Mammary epithelial cell (primary cell): Measurements from ENCODE around the gene ZNF611.

Experiments used
- EZH2 ChIP-seq: IDR thresholded peaks from 2 replicates; pipeline ENCODE4 v1.6.1; 2012; ENCODE audit warnings: low read length, inconsistent platforms, borderline replicate concordance
- TF ChIP-seq, protein P1 (sequence below), 2 donors: IDR thresholded peaks in 1 of 2; conservative IDR thresholded peaks in 1 of 2; 2 replicates each; pipeline ENCODE4 v1.5.1; 2011 to 2012; ENCODE audit warnings: inconsistent platforms in 2 of 2, low read length in 2 of 2, mild to moderate bottlenecking in 2 of 2, control low read depth in 1 of 2, low read depth in 1 of 2; ENCODE audit not compliant: insufficient read depth in 1 of 2; ENCODE audit errors: extremely low read depth in 1 of 2

DNA sequence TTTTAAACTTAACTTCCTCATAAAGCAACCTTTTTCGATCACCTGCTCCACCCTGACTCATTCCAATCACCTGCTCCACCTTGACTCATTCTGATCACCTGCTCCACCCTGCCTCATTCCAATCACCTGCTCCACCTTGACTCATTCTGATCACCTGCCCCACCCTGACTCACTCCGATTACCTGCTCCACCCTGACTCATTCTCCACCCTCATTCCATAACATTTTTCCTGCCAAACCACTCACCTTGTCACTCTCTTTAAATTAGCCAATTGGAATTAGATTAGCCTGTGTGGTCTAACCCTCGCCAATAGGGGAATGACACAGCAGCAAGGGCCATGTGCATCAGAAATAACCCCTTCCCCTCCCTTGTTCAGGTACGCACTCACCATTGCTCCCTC, 64.8 kb downstream of the ZNF611 start:
- TF ChIP-seq, protein P1, sequence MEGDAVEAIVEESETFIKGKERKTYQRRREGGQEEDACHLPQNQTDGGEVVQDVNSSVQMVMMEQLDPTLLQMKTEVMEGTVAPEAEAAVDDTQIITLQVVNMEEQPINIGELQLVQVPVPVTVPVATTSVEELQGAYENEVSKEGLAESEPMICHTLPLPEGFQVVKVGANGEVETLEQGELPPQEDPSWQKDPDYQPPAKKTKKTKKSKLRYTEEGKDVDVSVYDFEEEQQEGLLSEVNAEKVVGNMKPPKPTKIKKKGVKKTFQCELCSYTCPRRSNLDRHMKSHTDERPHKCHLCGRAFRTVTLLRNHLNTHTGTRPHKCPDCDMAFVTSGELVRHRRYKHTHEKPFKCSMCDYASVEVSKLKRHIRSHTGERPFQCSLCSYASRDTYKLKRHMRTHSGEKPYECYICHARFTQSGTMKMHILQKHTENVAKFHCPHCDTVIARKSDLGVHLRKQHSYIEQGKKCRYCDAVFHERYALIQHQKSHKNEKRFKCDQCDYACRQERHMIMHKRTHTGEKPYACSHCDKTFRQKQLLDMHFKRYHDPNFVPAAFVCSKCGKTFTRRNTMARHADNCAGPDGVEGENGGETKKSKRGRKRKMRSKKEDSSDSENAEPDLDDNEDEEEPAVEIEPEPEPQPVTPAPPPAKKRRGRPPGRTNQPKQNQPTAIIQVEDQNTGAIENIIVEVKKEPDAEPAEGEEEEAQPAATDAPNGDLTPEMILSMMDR (conservative IDR thresholded peaks at IDR 0.05 in 1 of 2, IDR thresholded peaks at IDR 0.05 in 1 of 2; ENCODE audit: extremely low read depth in 1 of 2, insufficient read depth in 1 of 2, low read depth in 1 of 2, low read length in 2 of 2) = no peak
- TF ChIP-seq EZH2 = no peak
